ENCODE data around the gene COPS6.
"Not testable (repeated sequence)": the region's sequence is repeated elsewhere in the genome, so short reads cannot be mapped to it uniquely, and the experiment has no call there.

The COPS6 gene

GRCh38 chr7:100126931-100127865, 38.4 kb downstream of the COPS6 start, which contains the start of gene MBLAC1:
MBLAC1 (plus strand) TSS chr7:100126967; CDS start chr7:100127396, 429 bp downstream.
- peak; percentile 96 for DNase-seq (ENCODE audit: low spot score)

GRCh38 chr7:100127866-100128636, 39.3 kb downstream of the COPS6 start:
- DNase-seq (ENCODE audit: low spot score), result peak; percentile 20

GRCh38 chr7:100128637-100128963, 39.8 kb downstream of the COPS6 start:
- DNase-seq (ENCODE audit: low spot score), result no peak

- DNase-seq (ENCODE audit: low spot score), result not testable (repeated sequence)
Measured at GRCh38 chr7:100130220-100130607, 41.4 kb downstream of the COPS6 start.

GRCh38 chr7:100130608-100131453, 42.1 kb downstream of the COPS6 start:
- peak; percentile 77 for DNase-seq (ENCODE audit: low spot score)

- DNase-seq (ENCODE audit: low spot score), result no peak
Measured at GRCh38 chr7:100132126-100132525, 43.4 kb downstream of the COPS6 start.

- peak; percentile 80 for DNase-seq (ENCODE audit: low spot score)
Measured at GRCh38 chr7:100132697-100133151, 44.0 kb downstream of the COPS6 start.

GRCh38 chr7:100137851-100138760, 49.3 kb downstream of the COPS6 start:
- no peak for DNase-seq (ENCODE audit: low spot score)

GRCh38 chr7:100141555-100141949, 52.8 kb downstream of the COPS6 start:
- DNase-seq (ENCODE audit: low spot score), result no peak

Data from Ammon's horn (tissue), 1 donor.